Sigmoid colon (tissue), 4 donors: ENCODE data around the gene TEX19.

Source experiments
- POLR2A ChIP-seq, 2 donors: fragments of 450-650 bp; IDR thresholded peaks; one replicate each; pipeline ENCODE4 v1.6.1; 2016; ENCODE audit warnings: antibody characterized with exemption in 2 of 2, mild to moderate bottlenecking in 2 of 2, moderate library complexity in 2 of 2
- POLR2AphosphoS5 ChIP-seq, 4 donors: sonication (generic); formaldehyde crosslinking; IDR thresholded peaks; one replicate each; pipeline ENCODE4 v1.6.1; 2017; ENCODE audit warnings: antibody characterized with exemption in 4 of 4
- TF ChIP-seq, protein P1 (sequence below), 4 experiments: fragments of 450-650 bp in 3 of 4; fragments of 200-600 bp in 1 of 4; IDR thresholded peaks; one replicate each; pipeline ENCODE4 v1.5.1; 2016 to 2019; ENCODE audit warnings: antibody characterized with exemption in 4 of 4, mild to moderate bottlenecking in 3 of 4, moderate library complexity in 2 of 4

DNA sequence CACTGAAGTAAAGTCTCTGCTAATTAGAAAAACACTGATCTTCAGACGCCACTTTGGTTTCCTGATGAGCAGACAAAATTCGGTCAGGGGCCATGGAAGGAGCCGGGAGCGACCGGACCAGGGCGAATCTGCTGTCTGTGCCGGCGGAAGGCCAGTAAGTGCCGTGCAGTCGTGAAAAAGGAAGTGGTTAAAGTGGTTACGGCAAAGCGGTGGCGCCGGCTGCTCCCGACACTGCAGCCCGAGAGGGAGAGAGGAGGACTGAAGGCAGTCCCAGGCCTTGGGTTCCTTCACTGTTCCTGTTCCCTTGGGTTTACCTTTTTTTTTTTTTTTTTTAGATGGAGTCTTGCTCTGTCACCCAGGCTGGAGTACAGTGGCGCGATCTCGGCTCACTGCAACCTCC is 41.8 kb downstream of the TEX19 start:
- TF ChIP-seq, protein P1, sequence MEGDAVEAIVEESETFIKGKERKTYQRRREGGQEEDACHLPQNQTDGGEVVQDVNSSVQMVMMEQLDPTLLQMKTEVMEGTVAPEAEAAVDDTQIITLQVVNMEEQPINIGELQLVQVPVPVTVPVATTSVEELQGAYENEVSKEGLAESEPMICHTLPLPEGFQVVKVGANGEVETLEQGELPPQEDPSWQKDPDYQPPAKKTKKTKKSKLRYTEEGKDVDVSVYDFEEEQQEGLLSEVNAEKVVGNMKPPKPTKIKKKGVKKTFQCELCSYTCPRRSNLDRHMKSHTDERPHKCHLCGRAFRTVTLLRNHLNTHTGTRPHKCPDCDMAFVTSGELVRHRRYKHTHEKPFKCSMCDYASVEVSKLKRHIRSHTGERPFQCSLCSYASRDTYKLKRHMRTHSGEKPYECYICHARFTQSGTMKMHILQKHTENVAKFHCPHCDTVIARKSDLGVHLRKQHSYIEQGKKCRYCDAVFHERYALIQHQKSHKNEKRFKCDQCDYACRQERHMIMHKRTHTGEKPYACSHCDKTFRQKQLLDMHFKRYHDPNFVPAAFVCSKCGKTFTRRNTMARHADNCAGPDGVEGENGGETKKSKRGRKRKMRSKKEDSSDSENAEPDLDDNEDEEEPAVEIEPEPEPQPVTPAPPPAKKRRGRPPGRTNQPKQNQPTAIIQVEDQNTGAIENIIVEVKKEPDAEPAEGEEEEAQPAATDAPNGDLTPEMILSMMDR (IDR thresholded peaks at IDR 0.05) = no peak
- TF ChIP-seq POLR2A (IDR thresholded peaks at IDR 0.05) (no peak), POLR2AphosphoS5 (IDR thresholded peaks at IDR 0.05) (no peak)
